ENCODE measurements around the gene SCPEP1. TPM values are rescaled to one million over a fixed set of nuclear protein-coding genes. Genes with fewer than 3 reads are reported as not detected.

SCPEP1 gene
- total RNA-seq, 3 donors from 2014 or later (not counting 1 experiment from before 2014, with no cell fraction given) = 28.7 to 37.2 (median 35.3) TPM

DNA sequence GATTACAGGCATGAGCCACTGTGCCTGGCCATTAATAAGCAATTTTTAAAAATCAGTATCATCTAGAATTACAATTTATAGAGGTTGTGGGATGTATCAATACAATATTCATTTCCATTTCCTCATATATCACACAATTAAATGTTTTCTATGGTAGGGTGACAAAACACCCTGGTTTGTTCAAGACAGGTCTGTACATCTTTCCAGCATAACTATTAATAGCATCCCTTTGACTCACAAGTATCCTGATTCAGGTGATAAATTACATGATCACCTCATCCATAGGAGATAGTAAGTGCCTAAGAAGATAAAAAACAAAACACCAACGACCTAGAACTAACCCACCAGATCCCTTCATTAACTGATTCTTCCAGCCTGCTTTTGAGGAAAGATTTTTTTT is 30.2 kb upstream of the SCPEP1 start:
- intact Hi-C loops (cut with micrococcal nuclease) = no loop called here
- peaks cover 25% of the 10 kb centered on the region for H3K36me3 Mint-ChIP-seq
- peaks cover 29% of the 10 kb centered on the region for H3K36me3 ChIP-seq (ENCODE audit: control insufficient read depth, insufficient read depth, low read length)

DNA sequence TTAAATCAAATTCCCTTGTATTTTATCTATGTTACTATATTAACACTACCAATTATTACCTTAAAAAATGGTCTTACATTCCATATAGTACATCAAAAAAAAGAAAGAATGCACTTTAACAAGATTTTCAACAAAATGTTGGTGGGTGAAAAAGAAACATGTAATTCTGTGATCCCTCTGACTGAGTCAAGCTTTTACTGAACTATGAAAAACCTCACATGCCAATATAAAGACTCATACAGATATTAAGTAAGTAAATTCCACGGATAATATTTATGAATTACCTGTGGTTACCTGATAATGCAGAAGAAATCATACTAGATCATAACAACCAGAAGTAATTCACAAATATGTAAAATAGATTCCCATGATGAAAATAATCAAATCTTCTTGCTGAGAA is 29.4 kb upstream of the SCPEP1 start:
- intact Hi-C loops (cut with micrococcal nuclease) = no loop called here
- Mint-ChIP-seq H3K27me3 (ENCODE audit: low read depth in 2 of 2) (no peaks in the 10 kb centered on the region), H3K4me1 (peaks cover 0 to 10% of the 10 kb centered on the region in 2 donors), H3K27ac (no peak overlapping the region), H3K4me3 (no peak overlapping the region), H3K9me3 (no peaks in the 10 kb centered on the region), H3K36me3 (peaks cover 19% of the 10 kb centered on the region)
- ATAC-seq (no peak), DNase-seq (no peak)
- H3K27me3 ChIP-seq (ENCODE audit: control insufficient read depth, insufficient read depth, low read length) = no peaks in the 10 kb centered on the region
- no peaks in the 10 kb centered on the region for H3K9me3 ChIP-seq (ENCODE audit: control insufficient read depth, insufficient read depth, low read length)
- H3K27ac ChIP-seq (ENCODE audit: low read length) = no peak overlapping the region
- no peak overlapping the region for H3K4me3 ChIP-seq (ENCODE audit: low read length)
- H3K4me1 ChIP-seq (ENCODE audit: control insufficient read depth, insufficient read depth, low read length) = no peaks in the 10 kb centered on the region
- peaks cover 27% of the 10 kb centered on the region for H3K36me3 ChIP-seq (ENCODE audit: control insufficient read depth, insufficient read depth, low read length)
- WGBS (ENCODE audit: insufficient coverage) = no CpG with 5 or more reads among the region's 1 CpG
- no peak for TF ChIP-seq CTCF (IDR thresholded peaks at IDR 0.05)

More for the DNA sequence above, 30.2 kb upstream of the SCPEP1 start:
- Histone ChIP-seq H3K27me3 (ENCODE audit: control insufficient read depth, insufficient read depth, low read length) (no peaks in the 10 kb centered on the region), H3K9me3 (ENCODE audit: control insufficient read depth, insufficient read depth, low read length) (no peaks in the 10 kb centered on the region), H3K4me3 (ENCODE audit: low read length) (no peak overlapping the region), H3K27ac (ENCODE audit: low read length) (no peak overlapping the region), H3K4me1 (ENCODE audit: control insufficient read depth, insufficient read depth, low read length) (no peaks in the 10 kb centered on the region)
- Mint-ChIP-seq H3K27ac (no peak overlapping the region), H3K4me1 (peaks cover 0 to 8% of the 10 kb centered on the region in 2 donors), H3K9me3 (no peaks in the 10 kb centered on the region), H3K4me3 (no peak overlapping the region), H3K27me3 (ENCODE audit: low read depth in 2 of 2) (no peaks in the 10 kb centered on the region)
- TF ChIP-seq CTCF (IDR thresholded peaks at IDR 0.05) = no peak
- ATAC-seq (no peak), DNase-seq (no peak)
- no CpG with 5 or more reads among the region's 1 CpG for WGBS (ENCODE audit: insufficient coverage)

DNA sequence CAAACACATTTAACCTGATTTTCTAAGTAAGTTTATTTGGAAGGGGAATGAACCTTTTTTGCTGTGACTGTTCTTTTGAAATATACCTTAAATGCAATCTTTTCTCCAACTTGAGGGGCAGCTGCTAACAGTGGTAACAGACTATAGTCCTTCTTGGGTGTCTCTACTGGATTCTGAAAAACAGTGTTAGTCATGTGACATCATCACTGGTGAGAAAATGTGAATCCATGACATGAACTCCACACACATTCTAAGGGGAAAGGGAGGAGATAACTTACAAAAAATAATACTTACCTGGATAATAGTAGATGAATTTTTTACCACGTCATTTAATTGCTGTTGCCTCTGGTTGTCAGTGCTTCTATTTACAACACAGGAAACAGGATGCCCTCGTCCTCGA is 28.3 kb upstream of the SCPEP1 start:
- 66% methylated on average over 3 of the region's 3 CpGs for WGBS (ENCODE audit: insufficient coverage)
- Mint-ChIP-seq H3K27ac (no peak overlapping the region), H3K36me3 (peaks cover 19% of the 10 kb centered on the region), H3K27me3 (ENCODE audit: low read depth in 2 of 2) (no peaks in the 10 kb centered on the region), H3K9me3 (no peaks in the 10 kb centered on the region), H3K4me3 (no peak overlapping the region), H3K4me1 (peaks cover 0 to 12% of the 10 kb centered on the region in 2 donors)
- Histone ChIP-seq H3K9me3 (ENCODE audit: control insufficient read depth, insufficient read depth, low read length) (no peaks in the 10 kb centered on the region), H3K27me3 (ENCODE audit: control insufficient read depth, insufficient read depth, low read length) (no peaks in the 10 kb centered on the region), H3K36me3 (ENCODE audit: control insufficient read depth, insufficient read depth, low read length) (peaks cover 23% of the 10 kb centered on the region), H3K27ac (ENCODE audit: low read length) (no peak overlapping the region), H3K4me1 (ENCODE audit: control insufficient read depth, insufficient read depth, low read length) (no peaks in the 10 kb centered on the region), H3K4me3 (ENCODE audit: low read length) (no peak overlapping the region)
- DNase-seq = no peak
- intact Hi-C loops (cut with micrococcal nuclease) = no loop called here
- no peak for ATAC-seq
- no peak for TF ChIP-seq CTCF (IDR thresholded peaks at IDR 0.05)

DNA sequence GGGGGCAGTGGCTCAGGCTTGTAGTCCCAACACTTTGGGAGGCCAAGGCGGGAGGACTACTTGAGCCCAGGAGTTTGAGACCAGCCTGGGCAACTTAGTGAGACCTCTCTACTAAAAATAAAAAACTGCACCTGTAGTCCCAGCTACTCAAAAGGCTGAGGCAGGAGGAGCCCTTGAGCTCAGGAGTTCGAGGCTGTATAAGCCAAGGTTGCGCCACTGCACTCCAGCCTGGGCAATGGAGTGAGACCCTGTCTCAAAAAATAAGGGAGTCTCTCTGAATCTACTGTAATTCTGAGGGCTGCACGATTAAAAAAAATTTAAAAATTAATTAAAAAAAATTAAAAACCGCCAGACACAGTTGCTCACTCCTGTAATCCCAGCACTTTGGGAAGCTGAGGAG is 20.9 kb upstream of the SCPEP1 start:
- Mint-ChIP-seq H3K4me3 (no peak overlapping the region), H3K9me3 (no peaks in the 10 kb centered on the region), H3K27ac (no peak overlapping the region), H3K4me1 (peaks cover 22 to 23% of the 10 kb centered on the region in 2 donors), H3K27me3 (ENCODE audit: low read depth in 2 of 2) (no peaks in the 10 kb centered on the region), H3K36me3 (no peaks in the 10 kb centered on the region)
- 100% methylated on average over 4 of the region's 5 CpGs for WGBS (ENCODE audit: insufficient coverage)
- H3K4me3 ChIP-seq (ENCODE audit: low read length) = no peak overlapping the region
- ATAC-seq (no peak), DNase-seq (no peak)
- H3K27ac ChIP-seq (ENCODE audit: low read length) = no peak overlapping the region
- TF ChIP-seq CTCF (IDR thresholded peaks at IDR 0.05) = no peak
- intact Hi-C loops (cut with micrococcal nuclease) = no loop called here
- H3K4me1 ChIP-seq (ENCODE audit: control insufficient read depth, insufficient read depth, low read length) = peaks cover 10% of the 10 kb centered on the region
- H3K9me3 ChIP-seq (ENCODE audit: control insufficient read depth, insufficient read depth, low read length) = no peaks in the 10 kb centered on the region
- no peaks in the 10 kb centered on the region for H3K27me3 ChIP-seq (ENCODE audit: control insufficient read depth, insufficient read depth, low read length)
- H3K36me3 ChIP-seq (ENCODE audit: control insufficient read depth, insufficient read depth, low read length) = no peaks in the 10 kb centered on the region
